HG03045 (cell line): ENCODE data around the gene SLC12A9.
A peak's percentile ranks its signal among the peaks of the same experiment; 100 is the strongest.
"Not testable (repeated sequence)": the region's sequence is repeated elsewhere in the genome, so short reads cannot be mapped to it uniquely, and the experiment has no call there.

ENCODE experiments used
- ATAC-seq: cut with Tn5 transposase; IDR thresholded peaks from one replicate; pipeline ENCODE4 v1.9.1; 2021; ENCODE audit warnings: mild to moderate bottlenecking, moderate library complexity; ENCODE audit not compliant: unreplicated experiment

The SLC12A9 gene

DNA sequence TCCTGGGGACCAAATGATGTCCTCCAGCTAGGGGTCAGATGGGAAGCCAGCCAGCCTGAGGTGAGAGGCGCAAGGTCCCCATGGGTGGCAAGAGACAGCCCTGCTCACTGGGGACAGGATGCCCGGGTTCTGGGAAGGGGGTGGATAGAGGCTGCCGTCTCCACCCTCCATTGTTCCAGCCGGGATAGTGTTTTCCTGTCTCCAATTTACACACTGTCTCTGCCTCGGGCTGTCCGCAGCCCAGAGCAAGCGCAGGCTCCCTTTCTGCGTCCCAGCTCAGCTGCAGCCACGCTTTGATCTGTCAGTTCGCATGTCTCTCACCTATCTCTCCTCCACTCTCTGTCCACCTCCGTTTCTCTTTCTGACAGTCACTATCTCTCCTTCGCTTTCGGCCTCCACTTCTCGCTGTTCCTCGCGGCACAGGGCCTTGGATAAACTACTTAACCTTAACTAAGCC lies 27.3 kb upstream of the SLC12A9 start:
- ATAC-seq, result no peak

GRCh38 chr7:100825751-100826513 lies 26.6 kb upstream of the SLC12A9 start:
- ATAC-seq, result no peak

DNA sequence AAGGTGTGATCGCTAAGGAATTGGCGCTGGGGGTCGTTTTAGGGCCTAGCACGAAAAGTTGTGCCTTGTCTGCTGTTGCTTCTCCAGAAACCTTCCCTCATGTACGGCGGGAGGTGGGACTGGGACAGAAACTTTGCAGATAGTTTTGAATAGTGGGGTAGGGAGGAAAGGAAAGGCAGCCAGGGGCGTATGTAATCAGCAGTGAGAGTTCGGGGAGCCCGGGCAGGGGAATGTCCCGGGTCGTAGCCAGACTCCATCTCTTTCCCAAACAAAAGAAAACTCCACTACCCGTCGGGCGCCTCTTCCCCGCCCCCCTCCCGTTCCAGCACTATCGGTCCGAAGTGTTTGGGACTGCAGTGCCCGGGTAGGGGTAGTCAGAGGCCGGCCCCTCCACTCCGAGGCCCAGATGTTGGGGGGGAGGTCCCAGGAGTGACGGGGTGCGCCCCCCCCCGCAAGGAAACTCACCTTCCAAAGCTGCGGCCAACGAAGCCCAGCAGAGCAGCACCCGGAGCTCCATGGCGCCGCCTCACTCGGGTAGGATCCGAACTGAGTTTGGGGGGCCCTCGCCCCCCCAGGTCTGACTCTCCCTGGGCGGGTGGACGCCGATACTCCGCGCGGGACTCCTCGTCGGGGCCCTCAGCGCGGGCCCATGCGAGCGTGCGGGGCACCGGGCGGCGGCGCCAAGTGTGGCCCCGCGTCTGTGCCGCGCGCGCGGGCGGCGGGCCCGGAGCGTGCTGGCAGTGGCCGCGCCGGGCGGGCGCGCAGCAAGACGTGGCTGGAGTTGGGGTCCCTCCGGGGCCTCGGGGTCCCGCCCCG lies 25.8 kb upstream of the SLC12A9 start:
- no peak for ATAC-seq

GRCh38 chr7:100827330-100828226 lies 24.9 kb upstream of the SLC12A9 start, which contains the start of gene EPHB4:
EPHB4 (minus strand) TSS chr7:100827523; CDS start chr7:100827030, 493 bp downstream.
- ATAC-seq, result no peak

- ATAC-seq, result no peak
These were observed 23.3 kb upstream of the SLC12A9 start for GRCh38 chr7:100829150-100829716.

GRCh38 chr7:100830396-100830795 lies 22.1 kb upstream of the SLC12A9 start:
- ATAC-seq, result no peak

DNA sequence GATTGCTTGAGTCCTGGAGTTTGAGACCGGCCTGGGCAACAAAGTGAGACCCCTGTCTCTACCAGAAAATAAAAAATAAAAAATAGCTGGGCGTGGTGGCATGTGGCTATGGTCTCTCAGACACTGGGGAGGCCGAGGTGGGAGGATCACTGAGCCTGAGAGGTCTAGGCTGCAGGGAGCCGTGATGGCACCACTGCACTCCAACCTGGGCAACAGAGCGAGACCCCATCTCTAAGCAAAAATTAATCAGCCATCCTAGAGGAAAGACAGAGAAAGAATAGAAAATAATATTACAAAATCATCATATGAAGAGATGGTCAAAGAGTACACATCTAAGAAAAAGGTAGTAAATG lies 20.3 kb upstream of the SLC12A9 start:
- no peak for ATAC-seq

DNA sequence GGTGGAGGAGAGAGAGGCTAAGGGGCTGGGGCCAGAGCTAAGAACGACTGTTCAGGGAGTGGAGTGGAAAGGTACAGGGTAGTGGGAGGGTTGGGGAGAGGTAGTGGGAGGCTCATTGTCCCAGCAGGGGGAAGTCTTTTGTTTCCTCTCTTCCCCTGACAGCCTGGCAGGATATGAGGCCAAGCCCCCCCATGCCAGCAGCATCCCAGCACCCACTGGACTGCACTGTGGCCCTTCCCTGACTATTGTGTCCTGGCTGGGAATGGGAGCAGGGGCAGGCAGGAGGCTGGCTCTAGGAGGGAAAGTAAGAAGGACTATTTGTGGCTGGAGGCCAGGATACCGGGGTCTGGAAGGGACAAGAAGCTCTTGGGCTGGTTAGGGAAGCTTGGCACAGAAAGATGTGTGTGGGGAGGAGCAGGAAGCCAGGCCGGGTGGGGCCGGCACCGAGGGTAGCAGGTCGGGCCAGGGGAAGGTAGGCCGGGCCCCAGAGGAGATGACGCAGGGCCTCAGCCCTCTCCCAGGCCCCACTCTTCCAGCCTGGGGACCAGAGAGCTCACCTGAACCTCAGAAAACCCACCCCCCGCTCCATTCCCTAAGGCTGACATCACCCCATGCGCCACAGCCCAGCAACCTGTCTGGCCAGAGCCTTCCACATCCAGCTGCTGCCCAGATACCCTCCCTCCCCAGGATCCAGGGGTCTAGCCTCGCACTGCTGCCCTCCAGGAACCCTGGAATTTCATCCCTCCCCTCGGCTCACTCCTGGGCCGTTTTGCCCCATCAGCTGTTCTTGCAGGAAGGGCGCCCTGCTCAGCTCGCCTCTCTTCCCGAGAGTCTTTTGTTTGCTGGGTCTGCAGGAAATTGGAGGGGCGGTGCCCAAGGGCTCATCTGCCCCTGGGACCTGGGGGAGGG lies 16.4 kb upstream of the SLC12A9 start:
- ATAC-seq, result no peak

DNA sequence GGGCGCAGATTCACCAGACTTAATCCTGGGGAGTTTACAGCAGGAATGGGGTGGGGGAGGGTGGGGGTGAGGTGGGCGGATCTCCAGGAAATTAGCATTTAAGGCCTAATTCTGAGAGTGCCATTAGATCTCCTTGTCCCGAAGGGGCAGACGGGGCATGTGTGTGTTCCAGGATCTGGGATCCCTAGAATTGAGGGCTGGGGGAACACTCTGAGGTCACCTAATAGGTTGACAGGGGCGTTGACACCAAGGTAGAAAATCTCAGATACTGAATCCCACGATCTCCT lies 15.8 kb upstream of the SLC12A9 start:
- no peak for ATAC-seq

GRCh38 chr7:100837099-100837836 lies 15.2 kb upstream of the SLC12A9 start:
- ATAC-seq, result peak; percentile 80

GRCh38 chr7:100839361-100839760 lies 13.2 kb upstream of the SLC12A9 start:
- ATAC-seq, result no peak

GRCh38 chr7:100840470-100841100 lies 11.9 kb upstream of the SLC12A9 start:
- no peak for ATAC-seq

GRCh38 chr7:100847360-100847759 lies 5.2 kb upstream of the SLC12A9 start:
- ATAC-seq, result no peak

DNA sequence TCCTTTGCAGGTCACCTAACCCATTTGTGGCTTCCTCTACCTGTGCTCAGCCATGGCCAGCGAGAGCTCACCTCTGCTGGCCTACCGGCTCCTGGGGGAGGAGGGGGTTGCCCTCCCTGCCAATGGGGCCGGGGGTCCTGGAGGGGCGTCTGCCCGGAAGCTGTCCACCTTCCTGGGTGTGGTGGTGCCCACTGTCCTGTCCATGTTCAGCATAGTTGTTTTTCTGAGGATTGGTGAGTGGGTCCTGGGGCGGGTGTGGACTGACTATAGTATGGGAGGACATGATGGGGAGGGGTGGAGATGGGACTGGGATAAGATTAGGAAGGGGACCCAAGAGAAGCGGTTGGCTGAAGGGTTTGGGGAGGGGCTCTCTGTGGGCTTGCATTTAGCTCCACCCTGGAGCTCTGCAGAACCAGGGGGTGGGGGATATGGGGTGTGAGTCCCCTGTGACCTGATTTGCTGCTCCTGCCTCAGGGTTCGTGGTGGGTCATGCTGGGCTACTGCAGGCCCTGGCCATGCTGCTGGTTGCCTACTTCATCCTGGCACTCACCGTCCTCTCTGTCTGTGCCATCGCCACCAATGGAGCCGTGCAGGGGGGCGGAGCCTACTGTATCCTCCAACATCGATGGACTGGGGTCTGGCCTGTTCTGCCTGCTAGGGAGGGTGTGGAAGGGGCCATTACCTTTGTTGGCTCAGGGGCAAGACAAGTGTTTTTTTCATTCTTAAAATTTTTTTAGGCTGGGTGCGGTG lies 1.8 kb downstream of the SLC12A9 start:
- no peak for ATAC-seq

GRCh38 chr7:100854899-100855298 lies 2.4 kb downstream of the SLC12A9 start:
- not testable (repeated sequence) for ATAC-seq

- ATAC-seq, result no peak
These were observed 3.0 kb downstream of the SLC12A9 start for GRCh38 chr7:100855515-100855914.

GRCh38 chr7:100856871-100857282 lies 4.4 kb downstream of the SLC12A9 start:
- ATAC-seq, result no peak

- no peak for ATAC-seq
These were observed 7.3 kb downstream of the SLC12A9 start for GRCh38 chr7:100859856-100860255.
